WI38 (cell line): ENCODE results near the gene CHM.

ENCODE experiments used
- H3K4me3 ChIP-seq: 2 replicates; pipeline ENCODE4 v1.5.1; 2011; ENCODE audit warnings: low read depth, mild to moderate bottlenecking, control low read depth, low read length
- CTCF ChIP-seq: IDR thresholded peaks from 2 replicates; pipeline ENCODE4 v1.5.1; 2012; ENCODE audit warnings: low read depth, mild to moderate bottlenecking, control low read depth, low read length

CHM gene

GRCh38 chrX:86047174-86047935, at the start of gene CHM:
Gene CHM (minus strand): TSS chrX:86047558. CDS start chrX:86047532, 26 bp downstream.
- no peak for TF ChIP-seq CTCF
- H3K4me3 ChIP-seq: peak within 1 kb of the TSS; percentile 65

- no peak overlapping the region for H3K4me3 ChIP-seq
- no peak for TF ChIP-seq CTCF
These were observed 31.3 kb upstream of the CHM start for GRCh38 chrX:86078650-86079049.

- TF ChIP-seq CTCF: no peak
- H3K4me3 ChIP-seq: no peak overlapping the region
These were observed 19.6 kb upstream of the CHM start for GRCh38 chrX:86066998-86067397.

- H3K4me3 ChIP-seq: no peak overlapping the region
- no peak for TF ChIP-seq CTCF
These were observed 14.0 kb upstream of the CHM start for GRCh38 chrX:86061407-86061806.

GRCh38 chrX:86051741-86052140, 4.4 kb upstream of the CHM start:
- H3K4me3 ChIP-seq: no peak overlapping the region
- TF ChIP-seq CTCF: no peak

GRCh38 chrX:86047936-86048280, 550 bp upstream of the CHM start:
- TF ChIP-seq CTCF: no peak
- H3K4me3 ChIP-seq: peak overlapping the region; percentile 65

GRCh38 chrX:86044216-86044615, 3.1 kb downstream of the CHM start:
- no peak overlapping the region for H3K4me3 ChIP-seq
- no peak for TF ChIP-seq CTCF
